Neural crest cell (in vitro differentiated cells): Measurements from ENCODE around the gene EXOC3L1. TPM values are rescaled to one million over a fixed set of nuclear protein-coding genes. Genes with fewer than 3 reads are reported as not detected.
A peak's percentile ranks its signal among the peaks of the same experiment; 100 is the strongest.

Experiments
- DNase-seq: peaks from one replicate; pipeline ENCODE4 v3.0.0; 2021; ENCODE audit warnings: low read depth, mixed read lengths, low spot score
- H3K27ac Mint-ChIP-seq: one replicate; pipeline ENCODE4 v1.8.0; 2021; ENCODE audit warnings: mild to moderate bottlenecking, mixed read lengths; ENCODE audit not compliant: unreplicated experiment
- H3K27me3 Mint-ChIP-seq: 2 replicates; pipeline ENCODE4 v1.8.0; 2021; ENCODE audit warnings: low read depth, mild to moderate bottlenecking, mixed read lengths
- H3K36me3 Mint-ChIP-seq: 2 replicates; pipeline ENCODE4 v1.8.0; 2021; ENCODE audit warnings: low read depth, mild to moderate bottlenecking, mixed read lengths
- H3K4me1 Mint-ChIP-seq: 2 replicates; pipeline ENCODE4 v1.8.0; 2021; ENCODE audit warnings: mixed read lengths
- H3K4me3 Mint-ChIP-seq: one replicate; pipeline ENCODE4 v1.8.0; 2021; ENCODE audit warnings: mild to moderate bottlenecking, mixed read lengths
- H3K9me3 Mint-ChIP-seq: 2 replicates; pipeline ENCODE4 v1.8.0; 2021; ENCODE audit warnings: mixed read lengths
- CTCF ChIP-seq: fragments of 200-600 bp; sonication (generic); conservative IDR thresholded peaks from 2 replicates; pipeline ENCODE4 v1.5.0; 2021; ENCODE audit warnings: antibody characterized with exemption, mild to moderate bottlenecking
- total RNA-seq: library from RNA; stranded (reverse); gene quantifications from 2 replicates; pipeline ENCODE4 v1.2.1, GENCODE V29; 2021

EXOC3L1 gene
- total RNA-seq, 1 donor from 2014 or later: 0.44 TPM

- no peaks in the 10 kb centered on the region for H3K9me3 Mint-ChIP-seq
- peaks cover 5% of the 10 kb centered on the region for H3K36me3 Mint-ChIP-seq
- H3K4me1 Mint-ChIP-seq: peaks cover 25% of the 10 kb centered on the region
- no peak for TF ChIP-seq CTCF
- H3K27me3 Mint-ChIP-seq: no peaks in the 10 kb centered on the region
- H3K27ac Mint-ChIP-seq: no peak overlapping the region
- DNase-seq: no peak
- peak overlapping the region; percentile 98 for H3K4me3 Mint-ChIP-seq
Observed at GRCh38 chr16:67228905-67229304, 39.0 kb upstream of the EXOC3L1 start.

DNA sequence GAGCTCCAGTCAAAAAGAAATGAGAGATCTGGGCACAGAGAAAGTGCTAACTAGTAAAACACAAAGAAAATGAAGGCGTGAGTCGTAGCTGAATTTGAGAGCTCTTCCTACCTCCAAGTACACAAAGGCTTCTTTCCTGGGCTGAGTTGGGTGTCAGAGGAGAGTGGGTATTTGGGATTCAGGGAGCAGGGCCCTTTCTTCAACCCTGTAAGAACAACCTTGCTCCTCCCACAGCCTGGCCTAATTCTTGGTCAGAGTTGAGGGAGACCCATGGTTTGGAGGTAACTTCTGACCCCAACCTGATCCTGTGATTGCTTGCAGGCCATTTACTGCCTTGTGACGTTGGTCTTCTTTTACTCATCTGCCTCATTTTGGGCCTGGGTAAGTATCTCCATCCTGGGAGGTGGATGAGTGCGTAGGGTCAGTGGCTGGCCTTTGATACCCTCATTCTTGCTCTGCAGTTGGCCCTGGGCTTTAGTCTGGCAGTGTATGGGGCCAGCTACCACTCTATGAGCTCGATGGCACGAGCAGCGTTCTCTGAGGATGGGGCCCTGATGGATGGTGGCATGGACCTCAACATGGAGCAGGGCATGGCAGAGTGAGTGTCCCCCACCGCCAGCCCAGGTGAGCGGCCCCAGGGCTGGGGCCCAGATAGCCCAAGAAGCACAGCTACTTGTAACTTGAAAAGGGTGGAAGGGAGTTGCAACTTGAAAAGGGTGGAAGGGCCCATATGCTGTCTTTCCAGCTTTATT is 38.3 kb upstream of the EXOC3L1 start:
- DNase-seq: no peak
- Mint-ChIP-seq H3K27ac (peak overlapping the region; percentile 45), H3K36me3 (peaks cover 5% of the 10 kb centered on the region), H3K27me3 (no peaks in the 10 kb centered on the region), H3K9me3 (no peaks in the 10 kb centered on the region), H3K4me3 (peak overlapping the region; percentile 98), H3K4me1 (peaks cover 25% of the 10 kb centered on the region)
- TF ChIP-seq CTCF: no peak

DNA sequence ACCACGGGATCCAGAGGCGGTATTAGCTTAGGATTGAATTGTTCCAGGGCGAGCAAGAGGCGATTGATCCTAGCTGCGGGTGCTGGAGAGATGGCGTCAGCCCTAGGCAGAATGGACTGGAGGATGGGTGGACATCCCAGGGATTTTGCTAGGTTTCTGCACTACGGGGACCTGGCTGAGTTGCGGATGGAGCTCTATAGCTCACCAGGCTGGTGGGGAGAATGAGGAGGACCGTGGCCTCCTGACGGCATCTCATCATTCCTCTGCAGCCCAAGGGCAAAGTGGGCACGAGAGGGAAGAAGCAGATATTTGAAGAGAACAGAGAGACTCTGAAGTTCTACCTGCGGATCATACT is 37.6 kb upstream of the EXOC3L1 start:
- TF ChIP-seq CTCF: no peak
- peak overlapping the region; percentile 98 for H3K4me3 Mint-ChIP-seq
- H3K36me3 Mint-ChIP-seq: peaks cover 5% of the 10 kb centered on the region
- peaks cover 25% of the 10 kb centered on the region for H3K4me1 Mint-ChIP-seq
- no peaks in the 10 kb centered on the region for H3K9me3 Mint-ChIP-seq
- peak overlapping the region; percentile 88 for H3K27ac Mint-ChIP-seq
- no peak for DNase-seq
- H3K27me3 Mint-ChIP-seq: no peaks in the 10 kb centered on the region

GRCh38 chr16:67226804-67227566 is 37.0 kb upstream of the EXOC3L1 start, which contains the start of gene TMEM208:
Gene TMEM208 (plus strand): TSS chr16:67227130. CDS start chr16:67227219, 89 bp downstream.
- peak; percentile 98 for DNase-seq
- Mint-ChIP-seq H3K36me3 (peaks cover 5% of the 10 kb centered on the region), H3K9me3 (no peaks in the 10 kb centered on the region), H3K27me3 (no peaks in the 10 kb centered on the region), H3K4me3 (peak within 1 kb of the TSS; percentile 98), H3K27ac (peak within 1 kb of the TSS; percentile 88), H3K4me1 (peaks cover 25% of the 10 kb centered on the region)
- TF ChIP-seq CTCF: no peak

DNA sequence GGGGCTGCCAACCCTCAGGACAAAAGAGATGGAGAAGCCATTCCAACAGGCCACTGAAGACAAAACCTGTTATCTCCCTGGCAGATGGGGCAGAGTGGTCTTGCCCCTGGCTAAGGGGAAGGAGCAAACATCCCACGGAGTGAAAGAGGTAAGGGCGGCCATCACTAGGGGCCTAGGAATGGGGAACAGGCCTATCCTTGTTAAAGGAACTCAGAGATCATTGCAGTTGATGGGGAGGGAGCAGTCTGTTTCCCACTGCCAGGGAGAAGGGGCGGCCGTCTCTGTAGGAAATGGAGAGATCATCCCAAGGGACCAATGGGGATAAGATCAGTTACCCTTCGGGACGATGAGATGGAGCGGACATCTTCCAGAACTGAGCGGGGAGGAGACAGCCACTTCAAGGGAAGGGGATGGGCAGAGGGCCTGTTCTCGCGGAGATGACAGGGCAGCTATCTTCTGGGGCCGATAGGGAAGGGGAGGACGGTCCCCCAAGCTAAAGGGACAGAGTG is 36.4 kb upstream of the EXOC3L1 start:
- H3K36me3 Mint-ChIP-seq: peaks cover 5% of the 10 kb centered on the region
- H3K27ac Mint-ChIP-seq: peak overlapping the region; percentile 87
- no peak for DNase-seq
- H3K9me3 Mint-ChIP-seq: no peaks in the 10 kb centered on the region
- peaks cover 25% of the 10 kb centered on the region for H3K4me1 Mint-ChIP-seq
- no peak for TF ChIP-seq CTCF
- H3K4me3 Mint-ChIP-seq: peak overlapping the region; percentile 98
- no peaks in the 10 kb centered on the region for H3K27me3 Mint-ChIP-seq
